WTC11 (cell line): Measurements from ENCODE around the gene COL5A1. TPM values are rescaled to one million over a fixed set of nuclear protein-coding genes. Genes with fewer than 3 reads are reported as not detected.

ENCODE experiments used
- ATAC-seq: fragments of 200-7000 bp; cut with Tn5 transposase; 2 replicates; pipeline ENCODE4 v1.10.0; 2021; ENCODE audit warnings: mild to moderate bottlenecking, moderate library complexity
- CTCF ChIA-PET: fragments of 300-600 bp; sonication (Branson Sonifier 250); formaldehyde crosslinking; loops from one replicate; lab custom pipeline; 2021; ENCODE audit warnings: antibody characterized with exemption; lab: Charles Lee
- POLR2A ChIA-PET: fragments of 350-600 bp; sonication (Branson Sonifier 250); formaldehyde crosslinking; loops from one replicate; lab custom pipeline; 2021; ENCODE audit warnings: antibody characterized with exemption; lab: Charles Lee
- DNase-seq: peaks from one replicate; pipeline ENCODE4 v3.0.0; 2021; ENCODE audit warnings: low spot score
- H3K27ac Mint-ChIP-seq: 2 replicates; pipeline ENCODE4 v1.8.0; 2021; ENCODE audit warnings: mixed read lengths
- H3K27me3 Mint-ChIP-seq: 2 replicates; pipeline ENCODE4 v1.8.0; 2021; ENCODE audit warnings: low read depth, mild to moderate bottlenecking, moderate library complexity, mixed read lengths
- H3K36me3 Mint-ChIP-seq: 2 replicates; pipeline ENCODE4 v1.8.0; 2021; ENCODE audit warnings: mixed read lengths
- H3K4me1 Mint-ChIP-seq: 2 replicates; pipeline ENCODE4 v1.8.0; 2022; ENCODE audit warnings: mixed read lengths
- H3K4me3 Mint-ChIP-seq: 2 replicates; pipeline ENCODE4 v1.8.0; 2021; ENCODE audit warnings: mild to moderate bottlenecking, moderate library complexity, mixed read lengths
- H3K9me3 Mint-ChIP-seq: 2 replicates; pipeline ENCODE4 v1.8.0; 2021; ENCODE audit warnings: mixed read lengths
- ATF1 ChIP-seq: sonication (generic); formaldehyde crosslinking; IDR thresholded peaks from 2 replicates; pipeline ENCODE4 v1.8.1; 2023; ENCODE audit warnings: mild to moderate bottlenecking, moderate library complexity, missing genetic modification reagents
- EMX1 ChIP-seq: fragments of 250-450 bp; sonication (Bioruptor Pico); IDR thresholded peaks from 2 replicates; pipeline ENCODE4 v1.8.0; 2021; ENCODE audit warnings: mild to moderate bottlenecking
- ETV6 ChIP-seq: sonication (generic); formaldehyde crosslinking; IDR thresholded peaks from 2 replicates; pipeline ENCODE4 v1.8.1; 2022; ENCODE audit warnings: mild to moderate bottlenecking, missing genetic modification reagents
- FOXJ3 ChIP-seq: sonication (generic); formaldehyde crosslinking; IDR thresholded peaks from 2 replicates; pipeline ENCODE4 v1.9.0; 2021; ENCODE audit warnings: missing genetic modification reagents, mild to moderate bottlenecking, borderline replicate concordance
- FOXP1 ChIP-seq: sonication (generic); formaldehyde crosslinking; IDR thresholded peaks from 2 replicates; pipeline ENCODE4 v1.8.0; 2022; ENCODE audit warnings: missing genetic modification reagents, mild to moderate bottlenecking, moderate library complexity, borderline replicate concordance
- JUN ChIP-seq: sonication (generic); formaldehyde crosslinking; IDR thresholded peaks from 2 replicates; pipeline ENCODE4 v1.8.0; 2023; ENCODE audit warnings: mild to moderate bottlenecking, missing genetic modification reagents
- MXD4 ChIP-seq: fragments of 250-450 bp; sonication (Bioruptor Pico); IDR thresholded peaks from 2 replicates; pipeline ENCODE4 v1.8.0; 2021; ENCODE audit warnings: mild to moderate bottlenecking, moderate library complexity, borderline replicate concordance
- NFE2L1 ChIP-seq: sonication (generic); formaldehyde crosslinking; IDR thresholded peaks from 2 replicates; pipeline ENCODE4 v1.8.1; 2023; ENCODE audit warnings: missing genetic modification reagents
- PRRX2 ChIP-seq: fragments of 250-450 bp; sonication (Bioruptor Pico); IDR thresholded peaks from 2 replicates; pipeline ENCODE4 v1.8.0; 2021; ENCODE audit warnings: mild to moderate bottlenecking
- SOX15 ChIP-seq: fragments of 250-450 bp; sonication (Bioruptor Pico); IDR thresholded peaks from 2 replicates; pipeline ENCODE4 v1.9.0; 2021; ENCODE audit warnings: mild to moderate bottlenecking
- SP1 ChIP-seq: sonication (generic); formaldehyde crosslinking; conservative IDR thresholded peaks from 2 replicates; pipeline ENCODE4 v1.8.1; 2022; ENCODE audit warnings: missing genetic modification reagents
- USF1 ChIP-seq: sonication (generic); formaldehyde crosslinking; IDR thresholded peaks from 2 replicates; pipeline ENCODE4 v1.8.0; 2022; ENCODE audit warnings: mild to moderate bottlenecking, missing genetic modification reagents
- ZBTB43 ChIP-seq: sonication (generic); formaldehyde crosslinking; IDR thresholded peaks from 2 replicates; pipeline ENCODE4 v1.8.1; 2023; ENCODE audit warnings: mild to moderate bottlenecking, missing genetic modification reagents
- ZNF232 ChIP-seq: sonication (generic); formaldehyde crosslinking; IDR thresholded peaks from 2 replicates; pipeline ENCODE4 v1.8.0; 2022; ENCODE audit warnings: mild to moderate bottlenecking, missing genetic modification reagents
- ZNF532 ChIP-seq: fragments of 250-450 bp; sonication (Bioruptor Pico); IDR thresholded peaks from 2 replicates; pipeline ENCODE4 v1.9.0; 2021; ENCODE audit warnings: mild to moderate bottlenecking, borderline replicate concordance
- total RNA-seq: library from RNA; stranded (reverse); gene quantifications from 3 replicates; pipeline ENCODE4 v1.2.3, GENCODE V29; 2021
- TF ChIP-seq, protein P1 (sequence below): sonication (generic); formaldehyde crosslinking; IDR thresholded peaks from 2 replicates; pipeline ENCODE4 v1.8.0; 2022; ENCODE audit warnings: mild to moderate bottlenecking, missing genetic modification reagents
- TF ChIP-seq, protein P2 (sequence below): sonication (generic); formaldehyde crosslinking; IDR thresholded peaks from 2 replicates; pipeline ENCODE4 v1.8.0; 2022; ENCODE audit warnings: mild to moderate bottlenecking, missing genetic modification reagents

Gene COL5A1
- total RNA-seq, 1 experiment from 2014 or later, result 13.5 TPM

DNA sequence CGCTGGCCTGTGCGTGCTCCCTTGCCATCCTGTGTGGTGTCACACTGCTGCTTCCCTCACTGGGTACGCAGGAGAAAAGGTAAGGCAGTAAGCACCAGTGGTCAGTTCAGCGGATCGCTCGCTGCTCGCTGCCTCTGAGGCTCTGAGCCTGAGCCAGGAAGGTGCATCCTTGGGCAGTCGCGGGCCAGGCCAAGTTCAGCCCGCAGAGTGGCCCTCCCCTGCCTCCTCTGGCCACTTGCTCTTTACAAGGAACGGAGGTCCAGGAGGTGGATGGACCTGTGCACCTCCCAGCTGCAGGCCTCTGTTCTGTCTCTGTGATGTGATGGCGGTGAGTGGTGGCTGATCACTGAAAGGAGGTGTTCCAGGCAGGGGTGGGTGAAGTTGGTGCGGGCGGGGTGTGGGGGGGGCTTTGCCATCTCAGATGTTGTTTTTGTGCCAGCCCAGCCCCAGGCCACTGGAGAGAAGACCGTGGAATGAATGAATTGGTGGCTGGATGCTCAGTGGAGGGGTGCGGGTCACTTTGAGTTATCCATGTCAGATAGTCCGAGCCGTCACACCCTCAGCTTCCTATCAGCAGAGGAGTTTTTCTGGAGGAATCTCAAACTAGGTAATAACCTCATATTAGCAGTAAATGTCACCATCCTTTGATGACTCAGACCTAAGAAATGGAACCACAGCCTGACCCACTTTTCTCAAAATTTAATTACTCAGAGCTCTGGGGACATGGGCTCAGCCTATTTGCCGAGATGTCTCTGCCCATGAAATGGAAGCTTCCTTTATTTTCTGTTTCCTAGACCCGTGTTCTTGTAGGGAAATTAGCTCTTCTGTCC, 7.3 kb downstream of the COL5A1 start:
- Mint-ChIP-seq H3K4me1 (peaks cover 12% of the 10 kb centered on the region), H3K4me3 (no peak overlapping the region), H3K36me3 (no peaks in the 10 kb centered on the region), H3K27me3 (0 out of 2 replicates have a peak, but pooled peaks cover under 1% of the 10 kb centered on the region)
- ATAC-seq, result no peak
- POLR2A ChIA-PET, result no interaction called here
- CTCF ChIA-PET, result no interaction called here
- no peak for TF ChIP-seq SOX15 (CRISPR knock-in tag)
- TF ChIP-seq, protein P1, sequence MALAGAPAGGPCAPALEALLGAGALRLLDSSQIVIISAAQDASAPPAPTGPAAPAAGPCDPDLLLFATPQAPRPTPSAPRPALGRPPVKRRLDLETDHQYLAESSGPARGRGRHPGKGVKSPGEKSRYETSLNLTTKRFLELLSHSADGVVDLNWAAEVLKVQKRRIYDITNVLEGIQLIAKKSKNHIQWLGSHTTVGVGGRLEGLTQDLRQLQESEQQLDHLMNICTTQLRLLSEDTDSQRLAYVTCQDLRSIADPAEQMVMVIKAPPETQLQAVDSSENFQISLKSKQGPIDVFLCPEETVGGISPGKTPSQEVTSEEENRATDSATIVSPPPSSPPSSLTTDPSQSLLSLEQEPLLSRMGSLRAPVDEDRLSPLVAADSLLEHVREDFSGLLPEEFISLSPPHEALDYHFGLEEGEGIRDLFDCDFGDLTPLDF (CRISPR knock-in tag), result no peak
- TF ChIP-seq FOXJ3, result no peak
- TF ChIP-seq NFE2L1 (CRISPR knock-in tag), result no peak
- no peak for TF ChIP-seq FOXP1
- TF ChIP-seq ETV6 (CRISPR knock-in tag), result no peak
- TF ChIP-seq, all 79 proteins: peak for 0
- no peaks in the 10 kb centered on the region for H3K9me3 Mint-ChIP-seq
- DNase-seq, result no peak
- no peak overlapping the region for H3K27ac Mint-ChIP-seq

- TF ChIP-seq ATF1 (CRISPR knock-in tag), result no peak
- TF ChIP-seq USF1 (CRISPR knock-in tag), result no peak
- TF ChIP-seq ZBTB43 (CRISPR knock-in tag), result no peak
- no peak for TF ChIP-seq MXD4 (CRISPR knock-in tag)
- Mint-ChIP-seq H3K27ac (no peak overlapping the region), H3K27me3 (no peaks in the 10 kb centered on the region), H3K36me3 (no peaks in the 10 kb centered on the region), H3K4me1 (peaks cover 9% of the 10 kb centered on the region), H3K4me3 (no peak overlapping the region), H3K9me3 (no peaks in the 10 kb centered on the region)
- CTCF ChIA-PET, result no interaction called here
- POLR2A ChIA-PET, result no interaction called here
- no peak for ATAC-seq
- no peak for DNase-seq
Measured at GRCh38 chr9:134650431-134651190, 9.0 kb downstream of the COL5A1 start.

DNA sequence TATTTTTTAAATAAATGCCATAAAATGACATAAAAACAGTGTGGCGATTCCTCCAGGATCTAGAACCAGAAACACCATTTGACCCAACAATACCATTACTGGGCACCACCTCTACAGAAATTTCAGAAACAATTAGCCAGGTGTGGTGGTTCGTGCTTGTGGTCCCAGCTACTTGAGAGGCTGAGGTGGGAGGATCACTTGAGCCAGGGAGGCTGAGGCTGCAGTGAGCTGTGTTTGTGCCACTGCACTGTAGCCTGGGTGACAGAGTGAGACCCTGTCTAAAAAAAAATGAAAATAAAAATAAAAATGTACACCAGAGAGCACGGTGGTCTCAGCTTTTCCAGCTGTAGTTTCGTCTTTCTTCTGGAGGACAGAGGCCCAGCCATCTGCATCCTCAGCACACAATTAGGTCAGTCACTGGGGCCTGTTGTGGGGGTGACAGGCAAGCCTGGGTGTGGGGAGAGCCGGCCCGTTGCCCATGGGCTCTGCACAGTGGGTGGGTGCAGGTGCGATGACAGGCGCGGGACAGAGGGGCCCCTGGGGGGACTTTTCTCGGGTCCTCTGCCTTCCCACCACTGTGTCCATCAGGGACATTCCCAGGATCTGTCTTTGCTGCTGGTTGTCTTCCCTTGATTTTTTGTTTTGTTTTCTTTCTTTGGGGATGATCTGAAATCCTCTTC, 9.8 kb downstream of the COL5A1 start:
- Mint-ChIP-seq H3K4me3 (no peak overlapping the region), H3K27me3 (no peaks in the 10 kb centered on the region), H3K27ac (peak overlapping the region; percentile 28), H3K36me3 (no peaks in the 10 kb centered on the region), H3K9me3 (no peaks in the 10 kb centered on the region), H3K4me1 (peaks cover 3% of the 10 kb centered on the region)
- CTCF ChIA-PET, result no interaction called here
- POLR2A ChIA-PET, result no interaction called here
- no peak for ATAC-seq
- DNase-seq, result no peak
- TF ChIP-seq ZBTB43 (CRISPR knock-in tag) (no peak), ZNF532 (CRISPR knock-in tag) (no peak), ZNF232 (CRISPR knock-in tag) (no peak), EMX1 (CRISPR knock-in tag) (no peak), SP1 (CRISPR knock-in tag) (no peak), PRRX2 (CRISPR knock-in tag) (no peak), JUN (CRISPR knock-in tag) (no peak)
- TF ChIP-seq, protein P1 (CRISPR knock-in tag), result no peak
- TF ChIP-seq, protein P2, sequence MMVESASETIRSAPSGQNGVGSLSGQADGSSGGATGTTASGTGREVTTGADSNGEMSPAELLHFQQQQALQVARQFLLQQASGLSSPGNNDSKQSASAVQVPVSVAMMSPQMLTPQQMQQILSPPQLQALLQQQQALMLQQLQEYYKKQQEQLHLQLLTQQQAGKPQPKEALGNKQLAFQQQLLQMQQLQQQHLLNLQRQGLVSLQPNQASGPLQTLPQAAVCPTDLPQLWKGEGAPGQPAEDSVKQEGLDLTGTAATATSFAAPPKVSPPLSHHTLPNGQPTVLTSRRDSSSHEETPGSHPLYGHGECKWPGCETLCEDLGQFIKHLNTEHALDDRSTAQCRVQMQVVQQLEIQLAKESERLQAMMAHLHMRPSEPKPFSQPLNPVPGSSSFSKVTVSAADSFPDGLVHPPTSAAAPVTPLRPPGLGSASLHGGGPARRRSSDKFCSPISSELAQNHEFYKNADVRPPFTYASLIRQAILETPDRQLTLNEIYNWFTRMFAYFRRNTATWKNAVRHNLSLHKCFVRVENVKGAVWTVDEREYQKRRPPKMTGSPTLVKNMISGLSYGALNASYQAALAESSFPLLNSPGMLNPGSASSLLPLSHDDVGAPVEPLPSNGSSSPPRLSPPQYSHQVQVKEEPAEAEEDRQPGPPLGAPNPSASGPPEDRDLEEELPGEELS (CRISPR knock-in tag), result no peak
